DOHH2 (cell line): ENCODE results near the gene RFXANK.
"Not testable (repeated sequence)": the region's sequence is repeated elsewhere in the genome, so short reads cannot be mapped to it uniquely, and the experiment has no call there.

ENCODE experiments used
- H3F3A ChIP-seq: fragments of 200-600 bp; sonication (generic), shearing (Covaris generic); 2 replicates; pipeline ENCODE4 v1.6.0; 2016; ENCODE audit warnings: antibody characterized with exemption, mild to moderate bottlenecking; ENCODE audit not compliant: control insufficient read depth, insufficient read depth
- H3K27ac ChIP-seq: fragments of 200-600 bp; sonication (generic); 2 replicates; pipeline ENCODE4 v1.5.1; 2014; ENCODE audit warnings: low read depth, mild to moderate bottlenecking, low read length, moderate library complexity
- H3K27me3 ChIP-seq: fragments of 200-600 bp; sonication (generic); 2 replicates; pipeline ENCODE4 v1.6.1; 2014; ENCODE audit warnings: mild to moderate bottlenecking, low read length, mixed read lengths; ENCODE audit not compliant: control insufficient read depth
- H3K36me3 ChIP-seq: fragments of 200-600 bp; sonication (generic); 2 replicates; pipeline ENCODE4 v1.6.1; 2014; ENCODE audit warnings: mild to moderate bottlenecking, low read length, moderate library complexity, mixed read lengths; ENCODE audit not compliant: control insufficient read depth
- H3K4me1 ChIP-seq: fragments of 200-600 bp; sonication (generic); 2 replicates; pipeline ENCODE4 v1.6.1; 2014; ENCODE audit warnings: mild to moderate bottlenecking, low read length, mixed read lengths; ENCODE audit not compliant: control insufficient read depth
- H3K4me2 ChIP-seq: fragments of 200-600 bp; sonication (generic); 2 replicates; pipeline ENCODE4 v1.6.0; 2014; ENCODE audit warnings: mild to moderate bottlenecking, low read length, moderate library complexity
- H3K4me3 ChIP-seq: fragments of 200-600 bp; sonication (generic); 2 replicates; pipeline ENCODE4 v1.5.1; 2014; ENCODE audit warnings: mild to moderate bottlenecking, low read length, mixed read lengths
- H3K79me2 ChIP-seq: fragments of 200-600 bp; sonication (generic); 2 replicates; pipeline ENCODE4 v1.6.1; 2014; ENCODE audit warnings: mild to moderate bottlenecking, low read length, mixed read lengths; ENCODE audit not compliant: control insufficient read depth
- H3K9me2 ChIP-seq: fragments of 200-600 bp; sonication (generic); replicated peaks from 2 replicates; pipeline ENCODE4 v1.6.1; 2014; ENCODE audit warnings: mild to moderate bottlenecking, low read length, mixed read lengths; ENCODE audit not compliant: control insufficient read depth
- H3K9me3 ChIP-seq: fragments of 200-600 bp; sonication (generic); 2 replicates; pipeline ENCODE4 v1.6.1; 2014; ENCODE audit warnings: antibody characterized with exemption, low read length, mixed read lengths; ENCODE audit not compliant: control insufficient read depth, insufficient read depth
- H4K20me1 ChIP-seq: fragments of 200-600 bp; sonication (generic); 2 replicates; pipeline ENCODE4 v1.6.0; 2014; ENCODE audit warnings: low read depth, mild to moderate bottlenecking, antibody characterized with exemption, low read length, moderate library complexity; ENCODE audit not compliant: control insufficient read depth, insufficient read depth
- EZH2phosphoT487 ChIP-seq: fragments of 200-600 bp; sonication (generic); IDR thresholded peaks from 2 replicates; pipeline ENCODE4 v1.6.1; 2017; ENCODE audit warnings: borderline replicate concordance, mild to moderate bottlenecking, antibody characterized with exemption, low read length, moderate library complexity, mixed read lengths
- TF ChIP-seq, protein P1 (sequence below): fragments of 200-600 bp; sonication (generic); IDR thresholded peaks from one replicate; pipeline ENCODE4 v1.5.1; 2014; ENCODE audit warnings: antibody characterized with exemption, mild to moderate bottlenecking, low read depth, low read length; ENCODE audit not compliant: poor library complexity, severe bottlenecking

RFXANK gene

DNA sequence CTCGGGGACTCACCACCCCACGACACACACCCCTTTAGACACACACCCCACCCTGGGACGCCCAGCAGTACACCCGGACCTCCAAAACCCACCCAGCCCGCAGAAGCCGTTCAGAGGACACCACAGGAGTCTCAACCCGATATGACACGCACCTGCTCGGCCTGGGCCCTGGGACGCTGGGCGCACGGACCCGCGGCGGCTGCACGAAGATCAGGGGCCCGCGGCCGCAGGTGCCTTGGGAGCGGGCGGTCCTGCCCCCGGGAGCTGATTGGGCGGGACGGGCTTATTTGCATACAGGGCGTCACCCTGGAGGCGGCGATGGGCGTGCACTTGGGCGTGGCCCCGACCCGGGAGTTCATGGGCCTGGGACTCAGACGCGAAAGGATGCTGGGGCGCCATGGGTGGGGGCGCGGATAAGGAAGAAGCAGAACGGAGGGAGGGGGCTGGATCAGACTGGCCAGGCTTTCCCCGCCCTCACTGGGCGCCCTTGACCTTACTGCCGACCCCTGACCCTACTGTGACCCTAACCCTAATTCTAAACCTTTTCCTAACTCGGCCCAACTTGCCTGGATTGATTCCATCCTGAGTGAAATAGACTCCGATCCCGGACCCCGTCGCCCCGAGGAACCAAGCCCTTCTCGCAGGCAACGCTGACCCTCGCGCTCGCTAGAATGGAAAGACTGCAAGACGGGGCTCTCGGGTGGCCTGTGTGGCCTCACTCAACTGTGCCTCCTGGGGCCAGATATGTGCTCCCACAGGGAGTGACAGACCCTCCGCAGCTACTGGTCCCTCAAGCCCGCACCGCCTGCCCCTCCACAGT, 21.8 kb upstream of the RFXANK start, which contains the start of gene MEF2B:
Gene MEF2B (minus strand): TSS at position 211 of the 820 bp plus-strand sequence. CDS start 19,528 bp downstream, outside the sequence.
- Histone ChIP-seq H3K27me3 (no peaks in the 10 kb centered on the region), H3K9me3 (no peaks in the 10 kb centered on the region), H3K4me2 (peak within 1 kb of the TSS; percentile 91), H3K4me3 (peak within 1 kb of the TSS; percentile 96), H3F3A (peaks cover 24% of the 10 kb centered on the region), H3K27ac (peak within 1 kb of the TSS; percentile 97), H3K79me2 (peaks cover 66% of the 10 kb centered on the region), H3K4me1 (peaks cover 66% of the 10 kb centered on the region), H3K9me2 (no peaks in the 10 kb centered on the region), H3K36me3 (peaks cover 45% of the 10 kb centered on the region), H4K20me1 (peaks cover 9% of the 10 kb centered on the region; the same call in 1 of the 2 replicates)
- TF ChIP-seq, protein P1, sequence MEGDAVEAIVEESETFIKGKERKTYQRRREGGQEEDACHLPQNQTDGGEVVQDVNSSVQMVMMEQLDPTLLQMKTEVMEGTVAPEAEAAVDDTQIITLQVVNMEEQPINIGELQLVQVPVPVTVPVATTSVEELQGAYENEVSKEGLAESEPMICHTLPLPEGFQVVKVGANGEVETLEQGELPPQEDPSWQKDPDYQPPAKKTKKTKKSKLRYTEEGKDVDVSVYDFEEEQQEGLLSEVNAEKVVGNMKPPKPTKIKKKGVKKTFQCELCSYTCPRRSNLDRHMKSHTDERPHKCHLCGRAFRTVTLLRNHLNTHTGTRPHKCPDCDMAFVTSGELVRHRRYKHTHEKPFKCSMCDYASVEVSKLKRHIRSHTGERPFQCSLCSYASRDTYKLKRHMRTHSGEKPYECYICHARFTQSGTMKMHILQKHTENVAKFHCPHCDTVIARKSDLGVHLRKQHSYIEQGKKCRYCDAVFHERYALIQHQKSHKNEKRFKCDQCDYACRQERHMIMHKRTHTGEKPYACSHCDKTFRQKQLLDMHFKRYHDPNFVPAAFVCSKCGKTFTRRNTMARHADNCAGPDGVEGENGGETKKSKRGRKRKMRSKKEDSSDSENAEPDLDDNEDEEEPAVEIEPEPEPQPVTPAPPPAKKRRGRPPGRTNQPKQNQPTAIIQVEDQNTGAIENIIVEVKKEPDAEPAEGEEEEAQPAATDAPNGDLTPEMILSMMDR = no peak
- TF ChIP-seq EZH2phosphoT487 = no peak

DNA sequence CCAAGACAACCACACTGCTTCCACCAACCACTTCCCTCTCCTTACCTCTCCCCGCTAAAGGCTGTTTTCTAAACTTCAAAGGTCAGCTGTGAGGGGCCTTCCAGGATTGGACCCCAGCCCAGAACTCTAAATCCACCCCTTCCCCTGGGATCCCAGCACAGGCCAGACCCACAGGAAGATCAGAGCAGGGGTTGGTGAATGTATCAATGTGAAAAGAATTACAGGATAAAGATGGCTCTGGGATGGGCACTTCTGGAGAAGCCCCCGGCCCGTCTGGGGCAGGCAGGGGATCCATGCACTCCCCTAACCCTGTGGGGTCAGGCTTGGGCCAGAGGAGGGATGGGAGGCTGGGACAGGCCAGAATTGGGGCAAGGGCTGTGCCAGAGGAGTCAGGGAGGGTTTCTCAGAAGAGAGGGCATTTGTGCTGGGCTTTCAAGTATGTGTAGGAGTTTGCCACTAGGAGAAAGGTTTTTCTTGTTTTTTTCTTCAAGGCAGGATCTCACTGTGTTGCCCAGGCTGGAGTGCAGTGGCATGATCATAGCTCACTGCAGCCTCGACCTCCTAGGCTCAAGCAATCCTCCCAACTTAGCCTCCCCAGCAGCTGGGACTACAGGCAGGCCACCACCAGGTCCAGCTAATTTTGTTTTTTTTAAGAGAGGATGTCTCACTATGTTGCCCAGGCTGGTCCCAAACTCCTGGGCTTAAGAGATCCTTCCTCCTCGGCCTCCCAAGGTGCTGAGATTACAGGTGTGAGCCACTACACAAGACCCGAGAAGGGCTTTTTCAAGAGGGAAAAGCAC, 21.0 kb upstream of the RFXANK start:
- Histone ChIP-seq H3K4me3 (peak overlapping the region; percentile 96), H3K4me1 (peaks cover 61% of the 10 kb centered on the region)

DNA sequence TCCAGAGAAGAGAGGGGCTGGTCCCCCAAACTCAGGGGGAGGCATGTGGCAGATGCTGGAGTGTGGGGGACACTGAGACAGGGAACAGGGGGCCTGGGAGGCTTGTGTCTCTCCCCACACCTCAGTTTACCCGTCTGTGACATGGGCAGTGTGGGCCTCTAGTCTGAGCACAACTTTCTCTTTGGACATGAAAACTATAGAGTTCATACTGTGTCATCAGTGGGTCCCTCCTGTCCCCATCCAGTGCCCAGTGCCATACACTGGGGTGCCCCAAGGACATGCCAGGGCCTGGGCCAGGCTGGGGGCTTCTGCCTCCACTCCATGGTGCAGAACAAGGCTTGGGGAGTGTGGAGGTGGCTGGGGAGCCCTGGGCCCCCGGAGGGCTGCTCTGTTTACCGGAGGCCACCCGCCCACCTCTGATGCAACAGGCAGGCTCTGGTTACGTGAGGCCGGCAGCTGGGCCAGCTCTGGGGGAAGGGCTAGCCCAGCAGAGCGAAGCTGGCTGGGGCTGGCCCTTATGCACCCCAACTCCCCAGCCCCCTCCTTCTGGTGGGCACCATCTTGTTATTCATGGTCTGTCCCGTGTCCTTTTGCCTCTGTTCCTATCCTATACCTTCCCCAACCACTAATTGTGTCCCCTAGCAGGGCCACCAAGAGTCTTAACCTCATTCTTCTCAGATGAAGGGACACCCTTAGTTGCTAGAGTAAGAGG, 20.1 kb upstream of the RFXANK start:
- TF ChIP-seq EZH2phosphoT487 = no peak
- TF ChIP-seq, protein P1 = no peak
- H3K4me3 ChIP-seq = peak overlapping the region; percentile 45
- H3K9me3 ChIP-seq = no peaks in the 10 kb centered on the region
- peak overlapping the region; percentile 91 for H3K4me2 ChIP-seq
- peaks cover 49% of the 10 kb centered on the region for H3K79me2 ChIP-seq
- H3K36me3 ChIP-seq = peaks cover 28% of the 10 kb centered on the region
- peak overlapping the region; percentile 97 for H3K27ac ChIP-seq
- no peaks in the 10 kb centered on the region for H3K27me3 ChIP-seq
- peaks cover 54% of the 10 kb centered on the region for H3K4me1 ChIP-seq
- no peaks in the 10 kb centered on the region; the same call in 1 of the 2 replicates for H4K20me1 ChIP-seq
- H3F3A ChIP-seq = peaks cover 9% of the 10 kb centered on the region
- H3K9me2 ChIP-seq = no peaks in the 10 kb centered on the region

More for the DNA sequence above, 21.0 kb upstream of the RFXANK start:
- Histone ChIP-seq H3K9me3 (no peaks in the 10 kb centered on the region), H3K9me2 (no peaks in the 10 kb centered on the region), H3K4me2 (peak overlapping the region; percentile 91), H3F3A (peaks cover 17% of the 10 kb centered on the region), H3K27me3 (no peaks in the 10 kb centered on the region), H3K36me3 (peaks cover 37% of the 10 kb centered on the region), H3K79me2 (peaks cover 58% of the 10 kb centered on the region), H3K27ac (peak overlapping the region; percentile 97), H4K20me1 (peaks cover 2% of the 10 kb centered on the region; the same call in 1 of the 2 replicates)
- TF ChIP-seq, protein P1 = no peak
- no peak for TF ChIP-seq EZH2phosphoT487

DNA sequence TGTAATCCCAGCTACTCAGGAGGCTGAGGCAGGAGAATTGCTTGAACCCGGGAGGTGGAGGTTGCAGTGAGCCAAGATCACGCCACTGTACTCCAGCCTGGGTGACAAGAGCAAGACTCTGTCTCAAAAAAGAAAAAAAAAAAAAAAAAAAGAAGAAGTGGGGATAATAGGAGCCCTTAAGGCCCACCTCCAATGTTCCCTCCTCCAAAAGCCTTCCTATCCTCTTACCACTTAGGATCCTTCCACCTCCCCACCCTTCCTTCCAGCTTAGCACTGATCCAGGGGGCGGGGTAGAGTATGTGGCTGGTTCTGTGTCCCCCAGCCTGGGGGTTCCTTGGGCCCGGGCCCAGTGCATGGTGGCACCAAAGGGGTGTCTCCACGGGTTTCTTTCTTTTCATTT, 18.8 kb upstream of the RFXANK start:
- H3K4me3 ChIP-seq, H4K20me1 ChIP-seq, H3K27me3 ChIP-seq, H3K9me3 ChIP-seq, H3K9me2 ChIP-seq, H3F3A ChIP-seq: not testable (repeated sequence)
- H3K79me2 ChIP-seq = peaks cover 36% of the 10 kb centered on the region
- H3K4me2 ChIP-seq = 0 out of 2 replicates have a peak overlapping the region, but pooled peaks have one; percentile 17
- 0 out of 2 replicates have a peak overlapping the region, but pooled peaks have one; percentile 10 for H3K27ac ChIP-seq
- H3K4me1 ChIP-seq = peaks cover 50% of the 10 kb centered on the region
- H3K36me3 ChIP-seq = peaks cover 18% of the 10 kb centered on the region
